ENCODE results near the gene TPCN2.

TPCN2 gene

DNA sequence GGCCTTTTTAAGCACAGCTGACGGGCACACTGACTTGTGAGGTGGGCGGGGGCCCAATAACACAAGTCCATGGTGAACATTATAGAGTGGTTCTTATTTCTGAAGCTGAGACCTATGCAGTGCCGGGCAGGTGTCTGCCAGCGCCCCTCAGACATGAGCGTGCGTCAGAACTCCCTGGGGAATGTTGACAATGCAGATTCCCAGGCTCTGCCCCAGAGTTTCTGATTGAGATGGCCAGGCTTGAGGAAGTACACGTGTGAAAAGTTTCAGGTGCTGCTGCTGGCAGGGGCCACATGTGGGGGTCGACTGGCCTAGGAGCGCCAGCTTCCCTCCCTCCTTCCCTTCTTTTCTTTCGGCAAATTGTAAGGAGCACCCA, 46.2 kb downstream of the TPCN2 start:
- no peak for DNase-seq (ENCODE audit: low read depth)

- no peak for DNase-seq (ENCODE audit: low read depth)
Observed at GRCh38 chr11:69095300-69095699, 46.6 kb downstream of the TPCN2 start.

DNA sequence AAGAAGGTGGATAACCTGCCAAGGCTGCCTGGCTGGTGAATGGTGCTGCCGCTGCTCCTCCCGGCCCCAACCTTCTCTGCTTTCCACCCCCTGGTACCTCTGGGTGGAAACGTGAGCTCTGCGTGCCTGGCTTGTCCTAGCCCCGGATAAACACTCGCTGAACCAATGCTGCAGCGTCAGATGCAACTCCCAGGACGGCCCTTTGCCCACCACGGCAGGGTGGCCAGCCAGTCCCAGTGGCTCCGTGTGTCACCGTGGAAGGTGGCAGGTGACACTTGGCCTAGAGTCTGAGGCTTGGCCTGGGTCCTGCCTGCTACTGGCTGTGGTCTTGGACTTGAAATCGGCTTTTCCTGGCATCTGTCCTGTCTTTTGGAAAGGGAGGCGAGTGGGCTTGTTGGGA, 47.7 kb downstream of the TPCN2 start:
- DNase-seq (ENCODE audit: low read depth), result no peak

DNA sequence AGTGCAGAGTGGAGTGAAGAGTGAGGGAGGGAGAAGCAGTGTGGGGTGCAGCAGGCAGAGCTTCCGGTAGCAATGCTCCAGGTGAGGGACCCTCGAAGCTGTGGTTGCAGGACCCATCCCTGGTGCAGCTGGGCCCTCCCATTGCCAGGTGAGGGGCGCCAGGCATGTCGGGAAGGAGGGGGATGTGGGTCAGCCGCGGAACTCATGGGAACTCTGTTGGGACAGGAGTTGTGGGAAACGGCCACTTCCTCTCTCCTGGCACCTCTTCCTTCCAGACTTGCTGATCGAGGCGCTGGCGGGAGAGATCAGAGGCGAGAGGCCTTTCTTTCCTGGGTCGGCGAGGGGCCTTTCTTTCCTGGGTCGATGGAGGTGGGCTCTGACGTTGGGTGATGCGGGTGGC, 48.5 kb downstream of the TPCN2 start:
- DNase-seq (ENCODE audit: low read depth), result no peak

- DNase-seq (ENCODE audit: low read depth), result no peak
Observed at GRCh38 chr11:69099180-69099579, 50.4 kb downstream of the TPCN2 start.

DNA sequence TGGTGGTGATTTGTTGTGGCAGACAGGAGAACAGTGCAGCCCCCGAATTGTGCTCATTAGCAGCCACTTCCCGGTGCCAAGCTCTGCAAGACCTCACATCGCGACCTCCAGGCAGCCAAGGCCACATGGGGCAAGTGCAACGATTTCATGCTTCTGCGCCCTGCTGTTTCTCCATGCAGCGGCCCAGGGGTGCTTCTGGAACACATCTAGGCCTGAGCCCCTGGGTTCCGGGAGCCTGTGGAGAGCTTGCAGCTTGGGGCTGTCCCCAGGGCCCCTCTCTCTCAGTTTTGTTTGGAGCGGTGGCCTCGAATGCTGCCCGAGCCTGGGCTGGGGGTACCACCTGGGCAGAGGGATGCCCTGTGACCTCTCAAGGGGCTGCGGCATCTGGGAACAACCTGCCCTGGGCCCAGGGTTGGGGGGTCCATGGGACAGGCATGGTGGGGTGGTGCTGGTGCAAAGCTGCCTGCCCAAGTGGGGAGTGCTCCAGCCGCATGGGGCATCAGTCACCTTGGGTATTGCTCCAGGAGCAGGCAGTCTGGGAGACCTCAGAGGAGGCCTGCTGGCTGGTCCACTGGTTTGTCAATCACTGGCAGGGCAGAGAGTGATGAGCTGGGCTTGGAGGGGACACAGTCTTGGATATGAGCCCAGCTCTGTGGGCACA, 51.9 kb downstream of the TPCN2 start:
- no peak for DNase-seq (ENCODE audit: low read depth)

GRCh38 chr11:69101115-69101791, 52.5 kb downstream of the TPCN2 start:
- no peak for DNase-seq (ENCODE audit: low read depth)

DNA sequence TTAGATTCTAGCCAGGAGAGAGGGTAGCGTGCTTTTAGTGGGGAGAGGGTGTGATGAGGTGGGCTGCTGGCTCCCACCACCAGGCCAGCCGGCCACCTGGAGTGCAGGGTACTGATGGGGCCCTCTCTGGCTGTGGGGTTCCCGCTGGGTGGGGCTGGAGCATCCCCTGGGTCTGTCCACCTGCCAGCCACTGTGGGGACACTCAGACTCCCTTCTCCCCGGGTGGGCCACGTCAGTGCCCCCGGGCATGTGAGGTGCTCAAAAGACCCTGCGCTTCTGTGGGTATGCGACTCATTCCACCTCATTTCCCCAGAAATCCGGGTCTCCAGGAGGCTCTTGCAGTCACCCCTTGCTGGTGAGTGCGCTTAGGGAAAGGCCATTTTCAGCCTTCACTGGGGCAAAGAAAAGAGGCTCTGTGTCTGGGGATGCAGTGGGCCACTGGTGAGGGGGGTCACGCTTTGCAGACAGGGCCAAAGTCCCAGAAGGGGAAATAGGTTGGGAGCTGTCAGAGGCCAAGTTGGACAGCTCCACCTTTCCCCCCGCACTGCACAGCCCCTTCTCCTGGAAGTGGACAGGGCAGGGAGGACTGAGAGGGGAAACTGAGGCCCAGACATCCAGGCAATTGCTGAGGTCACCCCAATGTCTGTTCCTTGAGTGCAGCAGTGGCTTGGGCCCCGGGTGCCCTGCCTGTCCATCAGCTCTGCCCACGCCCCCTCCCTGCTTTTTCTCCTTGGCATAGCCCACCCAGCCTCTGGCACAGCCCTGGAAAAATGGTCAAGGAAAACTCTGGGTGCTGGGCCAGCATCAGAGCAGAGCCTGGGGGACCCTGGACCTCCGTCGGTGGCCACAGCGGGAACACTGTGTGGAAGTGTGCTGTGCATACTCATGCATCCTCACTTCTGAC, 53.3 kb downstream of the TPCN2 start:
- no peak for DNase-seq (ENCODE audit: low read depth)

DNA sequence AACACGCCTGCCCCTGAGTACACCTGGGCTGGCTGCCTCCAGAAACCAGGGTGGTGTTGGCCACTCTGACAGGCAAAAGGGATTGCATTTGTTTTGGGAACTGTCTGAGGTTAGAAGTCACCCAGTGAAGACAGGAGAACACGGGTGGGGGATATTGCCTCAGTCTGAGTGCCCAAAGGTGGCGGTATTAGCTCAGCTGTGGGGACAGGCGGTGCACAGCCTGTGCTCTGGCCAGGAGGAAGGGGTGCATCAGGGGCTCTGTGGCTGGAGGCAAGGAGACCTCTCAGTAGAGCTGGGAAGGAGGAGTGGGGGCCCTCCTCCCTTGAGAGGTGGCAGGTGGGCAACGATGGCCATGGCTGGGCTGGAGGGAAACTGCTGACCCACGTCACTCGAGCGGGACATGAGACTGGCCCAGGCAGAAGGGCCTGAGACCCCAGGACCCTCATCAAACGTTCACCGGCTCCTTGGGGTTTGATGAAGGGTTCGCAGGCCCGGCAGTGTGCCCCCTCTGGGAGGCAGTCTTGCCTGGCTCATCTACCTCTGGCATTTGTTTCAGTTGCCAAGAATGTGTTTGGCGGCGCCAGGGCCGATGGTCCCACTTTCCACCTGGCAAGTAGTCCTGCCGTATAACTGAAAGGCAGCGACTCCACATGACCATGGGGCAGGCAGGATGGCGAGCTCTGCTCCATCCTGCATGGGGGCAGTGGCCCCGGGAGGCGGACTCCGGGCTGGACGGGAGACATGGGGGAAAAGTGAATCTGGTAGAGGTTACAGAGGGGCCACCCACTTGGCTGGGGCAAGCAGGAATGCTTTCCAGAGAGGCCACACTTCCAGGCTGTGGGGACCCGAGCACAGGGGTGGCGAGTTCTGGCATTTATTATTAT, 54.2 kb downstream of the TPCN2 start:
- no peak for DNase-seq (ENCODE audit: low read depth)

GRCh38 chr11:69104212-69104855, 55.6 kb downstream of the TPCN2 start:
- DNase-seq (ENCODE audit: low read depth), result no peak

- DNase-seq (ENCODE audit: low read depth), result no peak
Observed at GRCh38 chr11:69104856-69105395, 56.2 kb downstream of the TPCN2 start.

DNA sequence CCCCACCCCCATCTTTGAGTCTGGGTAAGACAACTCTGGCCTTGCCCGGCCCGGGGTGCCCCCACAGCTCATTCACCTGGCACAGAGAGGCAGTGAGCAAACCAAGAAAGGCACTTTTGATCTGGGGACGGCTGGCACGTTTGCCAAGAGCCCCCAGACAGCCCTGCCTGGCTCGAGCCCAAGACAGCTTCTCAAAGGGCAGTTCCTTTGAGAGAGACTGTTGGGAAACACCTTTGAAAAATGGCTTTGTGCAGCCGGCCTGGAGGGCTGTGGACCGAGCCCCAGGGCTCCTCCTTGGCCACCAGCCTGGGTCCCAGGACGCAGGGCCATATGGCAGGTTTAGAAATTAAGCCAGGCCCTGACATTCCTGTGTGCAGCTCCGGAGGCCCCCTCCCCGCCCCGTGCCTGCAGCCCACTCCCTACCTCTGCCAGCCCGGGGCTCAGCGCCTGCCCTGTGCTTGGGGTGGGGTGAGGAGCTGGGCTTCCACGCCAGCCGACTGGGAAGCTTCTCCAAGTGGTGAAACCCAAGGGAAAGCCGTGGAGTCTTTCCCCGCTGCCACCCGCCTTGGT, 56.8 kb downstream of the TPCN2 start:
- DNase-seq (ENCODE audit: low read depth), result no peak

DNA sequence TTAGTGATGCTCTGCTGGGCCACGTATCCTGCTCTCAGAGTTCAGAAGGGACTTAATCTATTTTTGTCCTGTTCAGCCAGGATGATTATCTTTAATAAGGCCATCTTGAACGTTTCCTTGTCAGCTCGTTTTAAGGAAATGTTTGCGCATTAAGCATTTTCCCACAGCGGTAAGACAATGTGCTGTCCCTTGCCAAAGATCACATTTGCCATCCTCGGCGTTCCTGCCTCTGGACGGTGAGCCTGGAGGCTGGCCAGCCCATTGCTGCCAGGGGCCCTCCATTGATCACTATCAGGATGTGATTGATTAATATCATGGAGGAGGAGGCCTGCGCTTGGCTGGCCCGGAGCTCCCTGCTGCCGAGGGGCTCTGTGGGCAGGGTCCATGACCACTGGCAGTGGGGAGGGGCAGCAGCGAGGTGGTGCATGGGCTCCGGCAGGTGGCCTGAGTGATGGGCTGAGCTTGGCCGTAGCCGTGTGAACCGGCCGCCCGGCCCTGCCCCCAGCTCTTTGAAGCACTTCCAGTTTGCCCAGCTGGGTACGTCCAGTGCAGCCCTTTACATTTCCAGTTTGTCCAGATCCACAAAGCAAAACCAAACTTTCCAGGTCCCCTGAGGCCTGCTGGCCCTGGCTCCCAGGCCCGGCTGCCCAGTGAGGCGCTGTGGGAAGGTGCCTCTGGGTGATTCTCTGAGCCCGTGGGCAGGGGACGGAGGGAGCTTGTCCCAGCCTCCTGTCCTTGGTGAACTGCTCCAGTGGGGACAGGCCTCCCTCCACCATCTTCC, 57.5 kb downstream of the TPCN2 start:
- no peak for DNase-seq (ENCODE audit: low read depth)

- no peak for DNase-seq (ENCODE audit: low read depth)
Observed at GRCh38 chr11:69107413-69107812, 58.7 kb downstream of the TPCN2 start.

DNA sequence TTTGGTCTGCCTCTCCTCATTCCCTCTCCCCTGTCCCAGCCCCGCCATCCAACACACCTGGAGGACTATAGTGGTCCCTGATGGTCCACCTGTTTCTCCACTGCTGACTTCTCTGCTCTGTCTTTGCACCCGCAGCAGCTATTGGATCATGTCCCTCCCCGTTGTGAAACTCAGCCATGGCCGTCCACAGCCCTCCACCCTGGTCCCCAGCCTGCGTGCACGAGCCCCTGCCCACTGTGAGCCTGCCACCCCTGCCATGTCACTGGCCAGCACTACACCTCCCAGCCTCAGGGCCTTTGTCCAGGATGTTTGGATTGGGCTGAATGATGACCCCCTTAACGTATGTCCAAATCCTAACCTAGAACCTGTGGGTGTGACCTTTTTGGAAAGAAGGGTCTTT, 59.3 kb downstream of the TPCN2 start:
- no peak for DNase-seq (ENCODE audit: low read depth)

DNA sequence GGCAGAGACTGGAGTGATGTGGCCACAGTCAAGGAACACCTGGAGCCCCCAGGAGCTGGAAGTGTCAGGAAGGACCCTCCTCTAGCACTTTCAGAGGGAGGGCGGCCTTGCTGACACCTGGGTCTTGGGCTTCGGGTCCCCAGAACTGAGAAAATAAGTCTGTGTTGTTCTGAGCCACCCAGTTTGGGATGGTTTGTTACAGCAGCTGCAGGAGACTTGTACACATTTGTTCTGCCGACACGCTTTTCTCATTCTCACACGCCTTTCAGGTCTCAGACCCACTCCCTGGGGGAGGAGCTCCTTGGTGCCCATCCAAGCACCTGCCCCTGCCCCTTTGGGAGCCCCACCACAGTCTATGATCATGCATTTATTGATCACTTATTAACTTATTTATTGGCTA, 59.8 kb downstream of the TPCN2 start:
- DNase-seq (ENCODE audit: low read depth), result no peak

DNA sequence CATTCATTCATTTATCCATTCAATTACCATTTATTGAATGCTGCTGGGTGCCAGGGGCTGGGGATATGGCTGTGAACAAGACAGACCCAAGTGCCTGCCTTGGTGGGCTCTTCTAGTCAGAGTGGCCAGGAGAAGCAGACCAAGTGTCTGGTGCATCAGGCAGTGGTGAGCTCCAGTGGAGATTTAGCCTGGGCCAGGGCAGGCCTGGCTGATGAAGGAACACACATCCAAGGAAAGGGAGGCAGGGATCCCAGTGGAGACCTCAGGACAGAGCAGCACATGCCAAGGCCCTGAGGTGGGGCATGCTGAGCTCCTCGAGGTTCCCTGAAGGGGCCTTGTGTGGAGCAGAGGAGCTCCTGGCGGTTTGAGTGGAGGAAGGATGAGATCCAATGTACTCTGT, 60.4 kb downstream of the TPCN2 start:
- DNase-seq (ENCODE audit: low read depth), result no peak

DNA sequence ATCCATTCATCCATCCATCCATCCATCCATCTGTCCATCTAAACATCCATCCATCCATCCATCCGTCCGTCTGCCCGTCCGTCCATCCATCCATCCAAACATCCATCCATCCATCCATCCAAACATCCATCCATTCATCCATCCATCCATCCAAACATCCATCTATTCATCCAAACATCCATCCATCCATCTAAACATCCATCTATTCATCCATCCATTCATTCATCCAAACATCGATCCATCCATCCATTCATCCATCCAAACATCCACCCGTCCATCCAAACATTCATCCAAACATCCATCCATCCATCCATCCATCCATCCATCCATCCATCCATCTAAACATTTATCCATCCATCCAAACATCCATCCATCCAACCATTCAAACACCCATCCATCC, 61.7 kb downstream of the TPCN2 start:
- no peak for DNase-seq (ENCODE audit: low read depth)

GRCh38 chr11:69111624-69112542, 63.2 kb downstream of the TPCN2 start:
- DNase-seq (ENCODE audit: low read depth), result no peak

All from GM04503 (cell line).